Activated CD8-positive, alpha-beta T cell treated with anti-CD3 and anti-CD28 coated beads for 36 hours (primary cell): Measurements from ENCODE around the gene ZMIZ1. TPM values are rescaled to one million over a fixed set of nuclear protein-coding genes. Genes with fewer than 3 reads are reported as not detected.
"Not testable (repeated sequence)": the region's sequence is repeated elsewhere in the genome, so short reads cannot be mapped to it uniquely, and the experiment has no call there.

ENCODE experiments used
- ATAC-seq: fragments of 200-7000 bp; cut with Tn5 transposase; one replicate; pipeline ENCODE4 v1.10.0; 2021; ENCODE audit warnings: mild to moderate bottlenecking, moderate library complexity
- CTCF ChIA-PET: fragments of 350-600 bp; sonication (Branson Sonifier 250); formaldehyde crosslinking; loops from one replicate; lab custom pipeline; 2021; ENCODE audit warnings: antibody characterized with exemption; lab: Charles Lee
- POLR2A ChIA-PET: fragments of 350-600 bp; sonication (Branson Sonifier 250); formaldehyde crosslinking; loops from one replicate; lab custom pipeline; 2021; ENCODE audit warnings: antibody characterized with exemption; lab: Charles Lee
- DNase-seq: peaks from one replicate; pipeline ENCODE4 v3.0.0-alpha.2; 2020
- H3K27ac Mint-ChIP-seq: one replicate; pipeline ENCODE4 v1.8.0; 2021; ENCODE audit warnings: mild to moderate bottlenecking, mixed read lengths
- H3K27me3 Mint-ChIP-seq: one replicate; pipeline ENCODE4 v1.8.0; 2021; ENCODE audit warnings: mixed read lengths
- H3K36me3 Mint-ChIP-seq: one replicate; pipeline ENCODE4 v1.8.0; 2021; ENCODE audit warnings: low read depth, mixed read lengths
- H3K4me1 Mint-ChIP-seq: one replicate; pipeline ENCODE4 v1.8.0; 2021; ENCODE audit warnings: low read depth, mixed read lengths
- H3K4me3 Mint-ChIP-seq: one replicate; pipeline ENCODE4 v1.8.0; 2021; ENCODE audit warnings: mild to moderate bottlenecking, moderate library complexity, mixed read lengths
- H3K9me3 Mint-ChIP-seq: one replicate; pipeline ENCODE4 v1.8.0; 2021; ENCODE audit warnings: mixed read lengths
- intact Hi-C: fragments of 100-400 bp; cut with micrococcal nuclease; formaldehyde crosslinking; loops from one replicate; pipeline ENCODE4 v1.10.0; 2022
- total RNA-seq, 2 experiments: library from RNA; stranded (reverse); gene quantifications; one replicate each; pipeline ENCODE4 v1.2.3, GENCODE V29; 2021
- TF ChIP-seq, protein P1 (sequence below): fragments of 200-600 bp; IDR thresholded peaks from one replicate; pipeline ENCODE4 v1.8.0; 2022; ENCODE audit warnings: antibody characterized with exemption, mild to moderate bottlenecking

Gene ZMIZ1
- total RNA-seq, 2 experiments from 2014 or later: 46.5 to 52.2 TPM

DNA sequence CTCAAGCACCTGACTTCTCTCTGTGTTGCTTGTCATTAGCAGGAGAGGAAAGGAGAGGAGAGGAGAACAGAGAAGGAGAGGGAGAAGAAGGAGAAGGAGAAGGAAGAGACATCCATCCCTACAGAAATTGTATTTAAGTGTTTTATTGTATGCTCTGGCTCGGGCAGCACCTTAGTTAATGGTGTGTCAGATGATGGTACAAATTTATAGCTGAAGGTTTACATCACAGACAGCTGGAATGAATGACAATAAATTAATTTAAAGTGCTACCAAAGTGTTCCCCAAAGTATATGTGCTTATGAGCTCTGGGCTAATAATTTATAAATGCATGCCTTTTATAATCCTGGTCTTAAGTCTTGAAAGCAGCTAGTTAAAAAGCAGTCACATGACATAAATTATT lies 38.1 kb upstream of the ZMIZ1 start:
- CTCF ChIA-PET: interaction anchor here (0.9 to 1.5 kb wide), 2 partner anchors 20 to 166 kb away, joined by 3 read pairs; no protein-coding TSS in a partner anchor
- DNase-seq (no peak), ATAC-seq (no peak)
- POLR2A ChIA-PET: interaction anchor here (0.9 kb wide), 1 partner anchor 12 kb away, joined by 3 read pairs; no protein-coding TSS in a partner anchor
- Mint-ChIP-seq H3K27me3 (no peaks in the 10 kb centered on the region), H3K36me3 (no peaks in the 10 kb centered on the region), H3K27ac (no peak overlapping the region), H3K4me1 (peaks cover 22% of the 10 kb centered on the region), H3K4me3 (no peak overlapping the region), H3K9me3 (no peaks in the 10 kb centered on the region)
- TF ChIP-seq, protein P1, sequence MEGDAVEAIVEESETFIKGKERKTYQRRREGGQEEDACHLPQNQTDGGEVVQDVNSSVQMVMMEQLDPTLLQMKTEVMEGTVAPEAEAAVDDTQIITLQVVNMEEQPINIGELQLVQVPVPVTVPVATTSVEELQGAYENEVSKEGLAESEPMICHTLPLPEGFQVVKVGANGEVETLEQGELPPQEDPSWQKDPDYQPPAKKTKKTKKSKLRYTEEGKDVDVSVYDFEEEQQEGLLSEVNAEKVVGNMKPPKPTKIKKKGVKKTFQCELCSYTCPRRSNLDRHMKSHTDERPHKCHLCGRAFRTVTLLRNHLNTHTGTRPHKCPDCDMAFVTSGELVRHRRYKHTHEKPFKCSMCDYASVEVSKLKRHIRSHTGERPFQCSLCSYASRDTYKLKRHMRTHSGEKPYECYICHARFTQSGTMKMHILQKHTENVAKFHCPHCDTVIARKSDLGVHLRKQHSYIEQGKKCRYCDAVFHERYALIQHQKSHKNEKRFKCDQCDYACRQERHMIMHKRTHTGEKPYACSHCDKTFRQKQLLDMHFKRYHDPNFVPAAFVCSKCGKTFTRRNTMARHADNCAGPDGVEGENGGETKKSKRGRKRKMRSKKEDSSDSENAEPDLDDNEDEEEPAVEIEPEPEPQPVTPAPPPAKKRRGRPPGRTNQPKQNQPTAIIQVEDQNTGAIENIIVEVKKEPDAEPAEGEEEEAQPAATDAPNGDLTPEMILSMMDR: no peak
- intact Hi-C loops: no loop called here

DNA sequence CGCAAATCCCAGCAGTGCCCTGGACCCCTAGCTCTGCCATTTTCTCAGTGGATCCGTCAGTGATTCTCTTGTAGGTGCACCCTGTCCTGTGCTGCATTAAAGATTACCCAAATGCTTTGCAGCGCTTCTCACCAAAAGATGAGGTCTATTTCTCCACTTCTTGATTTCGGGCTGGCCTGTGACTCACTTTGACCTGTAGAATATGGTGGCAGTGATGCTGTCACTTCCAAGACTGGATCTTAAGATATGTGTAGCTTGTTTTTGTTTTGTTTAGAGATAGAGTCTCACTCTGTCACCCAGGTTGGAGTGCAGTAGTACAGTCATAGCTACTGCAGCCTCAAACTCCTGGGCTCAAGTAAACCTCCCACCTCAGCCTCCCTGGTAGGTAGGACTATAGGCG lies 37.0 kb upstream of the ZMIZ1 start:
- Mint-ChIP-seq H3K27me3 (no peaks in the 10 kb centered on the region), H3K9me3 (no peaks in the 10 kb centered on the region), H3K36me3 (no peaks in the 10 kb centered on the region), H3K4me1 (peaks cover 15% of the 10 kb centered on the region), H3K27ac (no peak overlapping the region), H3K4me3 (no peak overlapping the region)
- TF ChIP-seq, protein P1: no peak
- ATAC-seq: no peak
- POLR2A ChIA-PET: no interaction called here
- DNase-seq: no peak
- intact Hi-C loops: no loop called here
- CTCF ChIA-PET: interaction anchor here (1.0 to 1.2 kb wide), 2 partner anchors 57 to 76 kb away, joined by 3 read pairs; no protein-coding TSS in a partner anchor

- H3K9me3 Mint-ChIP-seq: no peaks in the 10 kb centered on the region
- CTCF ChIA-PET: interaction anchor here (0.7 kb wide), 1 partner anchor 18 kb away, joined by 3 read pairs; no protein-coding TSS in a partner anchor
Observed at GRCh38 chr10:79034271-79034876, 34.4 kb upstream of the ZMIZ1 start.

GRCh38 chr10:79036416-79036815 lies 32.4 kb upstream of the ZMIZ1 start:
- H3K27ac Mint-ChIP-seq, DNase-seq, H3K4me3 Mint-ChIP-seq, ATAC-seq, H3K4me1 Mint-ChIP-seq, POLR2A ChIA-PET, intact Hi-C loops, H3K36me3 Mint-ChIP-seq, H3K27me3 Mint-ChIP-seq, H3K9me3 Mint-ChIP-seq: not testable (repeated sequence)
- CTCF ChIA-PET: interaction anchor here (1.3 kb wide), 1 partner anchor 31 kb away, joined by 3 read pairs; no protein-coding TSS in a partner anchor

More at GRCh38 chr10:79034271-79034876, 34.4 kb upstream of the ZMIZ1 start:
- ATAC-seq: no peak
- POLR2A ChIA-PET: interaction anchor here (1.4 kb wide), 1 partner anchor 18 kb away, joined by 3 read pairs; no protein-coding TSS in a partner anchor
- DNase-seq: no peak
- TF ChIP-seq, protein P1: no peak
- H3K4me3 Mint-ChIP-seq: no peak overlapping the region
- no peak overlapping the region for H3K27ac Mint-ChIP-seq
- intact Hi-C loops: no loop called here
- H3K27me3 Mint-ChIP-seq: no peaks in the 10 kb centered on the region
- no peaks in the 10 kb centered on the region for H3K36me3 Mint-ChIP-seq
- no peaks in the 10 kb centered on the region for H3K4me1 Mint-ChIP-seq

- Mint-ChIP-seq H3K4me1 (peaks cover 6% of the 10 kb centered on the region), H3K9me3 (no peaks in the 10 kb centered on the region), H3K27me3 (no peaks in the 10 kb centered on the region), H3K36me3 (no peaks in the 10 kb centered on the region), H3K4me3 (no peak overlapping the region), H3K27ac (no peak overlapping the region)
- DNase-seq (no peak), ATAC-seq (no peak)
- CTCF ChIA-PET: interaction anchor here (1.0 kb wide), 2 partner anchors 8 to 63 kb away, joined by 3 read pairs; no protein-coding TSS in a partner anchor
- TF ChIP-seq, protein P1: no peak
- POLR2A ChIA-PET: interaction anchor here (1.1 kb wide), 1 partner anchor 63 kb away, joined by 3 read pairs; no protein-coding TSS in a partner anchor
- intact Hi-C loops: no loop called here
Observed at GRCh38 chr10:79038104-79038840, 30.5 kb upstream of the ZMIZ1 start.
